WTC11 (cell line): ENCODE measurements around the gene BMP2. TPM values are rescaled to one million over a fixed set of nuclear protein-coding genes. Genes with fewer than 3 reads are reported as not detected.

ENCODE experiments used
- ATAC-seq: fragments of 200-7000 bp; cut with Tn5 transposase; 2 replicates; pipeline ENCODE4 v1.10.0; 2021; ENCODE audit warnings: mild to moderate bottlenecking, moderate library complexity
- CTCF ChIA-PET: fragments of 300-600 bp; sonication (Branson Sonifier 250); formaldehyde crosslinking; loops from one replicate; lab custom pipeline; 2021; ENCODE audit warnings: antibody characterized with exemption; lab: Charles Lee
- POLR2A ChIA-PET: fragments of 350-600 bp; sonication (Branson Sonifier 250); formaldehyde crosslinking; loops from one replicate; lab custom pipeline; 2021; ENCODE audit warnings: antibody characterized with exemption; lab: Charles Lee
- DNase-seq: peaks from one replicate; pipeline ENCODE4 v3.0.0; 2021; ENCODE audit warnings: low spot score
- H3K27ac Mint-ChIP-seq: 2 replicates; pipeline ENCODE4 v1.8.0; 2021; ENCODE audit warnings: mixed read lengths
- H3K27me3 Mint-ChIP-seq: 2 replicates; pipeline ENCODE4 v1.8.0; 2021; ENCODE audit warnings: low read depth, mild to moderate bottlenecking, moderate library complexity, mixed read lengths
- H3K36me3 Mint-ChIP-seq: 2 replicates; pipeline ENCODE4 v1.8.0; 2021; ENCODE audit warnings: mixed read lengths
- H3K4me1 Mint-ChIP-seq: 2 replicates; pipeline ENCODE4 v1.8.0; 2022; ENCODE audit warnings: mixed read lengths
- H3K4me3 Mint-ChIP-seq: 2 replicates; pipeline ENCODE4 v1.8.0; 2021; ENCODE audit warnings: mild to moderate bottlenecking, moderate library complexity, mixed read lengths
- H3K9me3 Mint-ChIP-seq: 2 replicates; pipeline ENCODE4 v1.8.0; 2021; ENCODE audit warnings: mixed read lengths
- AFF4 ChIP-seq: sonication (generic); formaldehyde crosslinking; IDR thresholded peaks from 2 replicates; pipeline ENCODE4 v1.8.1; 2023; ENCODE audit warnings: mild to moderate bottlenecking, missing genetic modification reagents, borderline replicate concordance
- AR ChIP-seq: fragments of 250-450 bp; sonication (Bioruptor Pico); IDR thresholded peaks from 2 replicates; pipeline ENCODE4 v1.9.0; 2021; ENCODE audit warnings: mild to moderate bottlenecking
- CBFB ChIP-seq: sonication (generic); formaldehyde crosslinking; IDR thresholded peaks from 2 replicates; pipeline ENCODE4 v1.8.1; 2022; ENCODE audit warnings: mild to moderate bottlenecking, low read depth, missing genetic modification reagents
- E2F4 ChIP-seq: sonication (generic); formaldehyde crosslinking; IDR thresholded peaks from 2 replicates; pipeline ENCODE4 v1.8.1; 2022; ENCODE audit warnings: low read depth, mild to moderate bottlenecking, moderate library complexity, missing genetic modification reagents, borderline replicate concordance
- ETV6 ChIP-seq: sonication (generic); formaldehyde crosslinking; IDR thresholded peaks from 2 replicates; pipeline ENCODE4 v1.8.1; 2022; ENCODE audit warnings: mild to moderate bottlenecking, missing genetic modification reagents
- GTF2I ChIP-seq: fragments of 250-450 bp; sonication (Bioruptor Pico); conservative IDR thresholded peaks from 2 replicates; pipeline ENCODE4 v1.4.0; 2021; ENCODE audit warnings: mild to moderate bottlenecking
- JUN ChIP-seq: sonication (generic); formaldehyde crosslinking; IDR thresholded peaks from 2 replicates; pipeline ENCODE4 v1.8.0; 2023; ENCODE audit warnings: mild to moderate bottlenecking, missing genetic modification reagents
- KAT7 ChIP-seq: sonication (generic); formaldehyde crosslinking; IDR thresholded peaks from 2 replicates; pipeline ENCODE4 v1.8.1; 2023; ENCODE audit warnings: missing genetic modification reagents, mild to moderate bottlenecking, borderline replicate concordance
- PRDM15 ChIP-seq: sonication (generic); formaldehyde crosslinking; IDR thresholded peaks from 2 replicates; pipeline ENCODE4 v1.8.0; 2022; ENCODE audit warnings: missing genetic modification reagents
- SP1 ChIP-seq: sonication (generic); formaldehyde crosslinking; conservative IDR thresholded peaks from 2 replicates; pipeline ENCODE4 v1.8.1; 2022; ENCODE audit warnings: missing genetic modification reagents
- TP53 ChIP-seq: sonication (generic); formaldehyde crosslinking; IDR thresholded peaks from 2 replicates; pipeline ENCODE4 v1.8.1; 2023; ENCODE audit warnings: mild to moderate bottlenecking, missing genetic modification reagents
- USF2 ChIP-seq: sonication (generic); formaldehyde crosslinking; IDR thresholded peaks from 2 replicates; pipeline ENCODE4 v1.8.1; 2023; ENCODE audit warnings: mild to moderate bottlenecking, missing genetic modification reagents, moderate library complexity
- ZMAT4 ChIP-seq: fragments of 250-450 bp; sonication (Bioruptor Pico); IDR thresholded peaks from 2 replicates; pipeline ENCODE4 v1.9.0; 2021; ENCODE audit warnings: mild to moderate bottlenecking
- total RNA-seq: library from RNA; stranded (reverse); gene quantifications from 3 replicates; pipeline ENCODE4 v1.2.3, GENCODE V29; 2021

Gene BMP2
- total RNA-seq, 1 experiment from 2014 or later = 1.3 TPM

GRCh38 chr20:6769903-6770785 lies 2.7 kb downstream of the BMP2 start (continued):
- no peak for TF ChIP-seq AFF4 (CRISPR knock-in tag)
- no peak for TF ChIP-seq JUN (CRISPR knock-in tag)
- TF ChIP-seq KAT7 (CRISPR knock-in tag) = 0 out of 2 replicates have a peak, but pooled peaks have one; percentile 16
- no peak for TF ChIP-seq ZMAT4 (CRISPR knock-in tag)
- 0 out of 2 replicates have a peak, but pooled peaks have one; percentile 6 for TF ChIP-seq SP1
- TF ChIP-seq E2F4 (CRISPR knock-in tag) = no peak
- no peak for TF ChIP-seq USF2 (CRISPR knock-in tag)
- no peak for TF ChIP-seq CBFB (CRISPR knock-in tag)
- TF ChIP-seq, all 79 proteins: peak for 5

- H3K36me3 Mint-ChIP-seq = no peaks in the 10 kb centered on the region
- POLR2A ChIA-PET = no interaction called here
- no peak overlapping the region for H3K27ac Mint-ChIP-seq
- CTCF ChIA-PET = interaction anchor here (1.4 to 3.0 kb wide), 5 partner anchors 35 to 515 kb away, joined by 3 to 9 read pairs (median 7); no protein-coding TSS in a partner anchor
- peaks cover 22% of the 10 kb centered on the region for H3K4me1 Mint-ChIP-seq
- DNase-seq = no peak
- no peak for TF ChIP-seq GTF2I (CRISPR knock-in tag)
- no peak for TF ChIP-seq TP53 (CRISPR knock-in tag)
- no peak for TF ChIP-seq JUN (CRISPR knock-in tag)
- no peak for TF ChIP-seq ETV6 (CRISPR knock-in tag)
- peak overlapping the region; percentile 75 for H3K4me3 Mint-ChIP-seq
- H3K27me3 Mint-ChIP-seq = peaks cover 51% of the 10 kb centered on the region
- ATAC-seq = no peak
- no peaks in the 10 kb centered on the region for H3K9me3 Mint-ChIP-seq
Measured at GRCh38 chr20:6770786-6771100, 3.3 kb downstream of the BMP2 start.

- CTCF ChIA-PET = interaction anchor here (1.4 kb wide), 1 partner anchor 14 kb away, joined by 3 read pairs; no protein-coding TSS in a partner anchor
- DNase-seq = no peak
- TF ChIP-seq AR (CRISPR knock-in tag) = no peak
- TF ChIP-seq PRDM15 (CRISPR knock-in tag) = no peak
- TF ChIP-seq, all 79 proteins: peak for 0
- Mint-ChIP-seq H3K27ac (no peak overlapping the region), H3K4me3 (no peak overlapping the region), H3K9me3 (no peaks in the 10 kb centered on the region), H3K4me1 (0 out of 2 replicates have a peak, but pooled peaks cover 2% of the 10 kb centered on the region), H3K27me3 (no peaks in the 10 kb centered on the region), H3K36me3 (no peaks in the 10 kb centered on the region)
- ATAC-seq = no peak
- POLR2A ChIA-PET = no interaction called here
Measured at GRCh38 chr20:6780433-6781190, 13.1 kb downstream of the BMP2 start.
